HG03064 (cell line): ENCODE data around the gene SLC26A9.

Experiments used
- ATAC-seq: cut with Tn5 transposase; IDR thresholded peaks from one replicate; pipeline ENCODE4 v1.9.1; 2021; ENCODE audit warnings: low read depth; ENCODE audit not compliant: unreplicated experiment

SLC26A9 gene

DNA sequence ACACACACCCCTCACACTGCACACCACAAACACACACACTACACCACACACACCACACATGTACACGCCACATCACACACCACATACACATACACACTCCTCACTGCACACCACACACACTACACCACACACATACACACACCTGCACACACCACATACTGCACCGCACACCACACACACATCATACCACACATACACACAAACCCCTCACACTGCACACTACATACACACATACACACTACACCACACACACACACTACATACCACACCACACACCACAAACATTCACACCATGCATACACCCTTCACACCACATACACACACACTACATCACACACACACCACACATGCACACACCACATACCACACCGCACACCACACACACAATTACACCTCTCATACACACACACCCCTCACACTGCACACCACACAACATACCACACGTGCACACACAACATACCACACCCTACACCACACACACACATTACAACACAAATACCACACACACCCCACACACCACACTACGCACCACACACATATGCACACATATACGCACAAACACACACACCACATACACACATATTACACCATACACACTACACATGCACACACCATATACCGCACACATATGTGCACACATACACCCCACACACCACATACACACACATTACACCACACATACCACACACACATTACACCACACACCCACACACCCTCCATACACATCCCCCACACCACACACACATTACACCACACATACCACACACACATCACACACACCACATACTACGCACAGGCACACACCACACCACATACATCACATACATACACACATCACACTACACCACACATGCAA, 30.3 kb upstream of the SLC26A9 start:
- no peak for ATAC-seq

DNA sequence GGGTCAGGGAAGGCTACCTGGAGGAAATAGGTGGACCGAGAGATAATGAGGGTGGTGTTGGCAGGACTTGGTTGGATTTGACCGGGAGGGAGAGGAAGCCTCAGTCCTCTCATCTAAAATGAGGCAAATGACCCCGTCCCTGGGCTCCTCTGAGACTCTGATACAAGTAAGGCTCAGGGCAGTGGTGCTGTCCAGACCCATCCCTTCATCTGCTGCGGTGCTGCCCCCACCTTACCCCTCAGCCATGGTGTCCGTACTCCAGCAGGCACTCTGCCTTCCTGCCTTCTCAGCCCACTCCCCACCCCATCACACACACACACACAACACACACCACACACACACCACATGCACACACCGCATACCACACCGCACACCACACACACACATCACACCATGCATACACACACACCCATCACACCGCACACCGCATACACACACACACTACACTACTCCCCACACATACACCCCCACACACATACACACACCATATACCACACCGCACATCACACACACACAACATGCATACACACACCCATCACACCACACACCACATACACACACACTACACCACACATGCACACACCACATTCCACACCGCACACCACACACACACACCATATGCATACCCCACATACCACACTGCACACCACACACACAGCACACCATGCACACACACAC, 29.4 kb upstream of the SLC26A9 start:
- ATAC-seq, result no peak

DNA sequence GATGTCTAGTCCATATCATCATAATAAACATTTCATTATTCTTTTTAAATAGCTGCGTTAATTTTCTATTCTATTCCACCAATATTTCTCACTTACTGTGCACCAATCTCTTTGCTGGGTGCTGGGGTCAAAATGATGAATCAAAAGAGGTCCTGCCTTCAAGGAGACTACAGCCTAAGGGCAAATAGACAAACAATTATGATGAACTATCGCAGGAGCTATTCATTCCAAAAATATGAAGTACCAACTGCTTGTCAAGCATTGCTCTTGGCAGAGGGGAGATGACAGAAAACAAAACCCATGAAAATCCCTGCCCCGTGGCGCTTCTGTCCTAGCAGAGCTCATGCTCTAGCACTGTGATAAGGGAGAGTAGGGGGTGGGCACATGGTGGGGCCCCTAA, 28.8 kb upstream of the SLC26A9 start:
- ATAC-seq, result no peak

DNA sequence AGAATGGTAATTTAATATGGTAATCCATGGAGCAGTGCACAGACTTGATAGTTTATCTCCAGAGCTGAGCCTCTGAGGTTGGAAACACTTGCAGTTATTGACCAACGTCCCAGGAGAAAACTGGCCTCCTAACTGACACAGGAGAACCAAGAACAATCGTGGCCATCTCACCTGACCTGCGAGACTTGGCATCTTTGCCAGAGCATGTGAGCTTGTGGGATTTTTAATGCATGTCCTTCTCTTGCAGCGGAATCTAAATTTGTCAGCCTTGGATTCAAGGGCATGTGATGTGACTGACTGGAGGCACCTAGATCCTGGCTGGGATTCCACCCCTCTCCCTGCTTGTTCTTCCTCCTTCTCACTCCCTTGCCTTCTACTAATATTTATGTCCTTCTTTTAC, 27.8 kb upstream of the SLC26A9 start:
- ATAC-seq, result no peak

DNA sequence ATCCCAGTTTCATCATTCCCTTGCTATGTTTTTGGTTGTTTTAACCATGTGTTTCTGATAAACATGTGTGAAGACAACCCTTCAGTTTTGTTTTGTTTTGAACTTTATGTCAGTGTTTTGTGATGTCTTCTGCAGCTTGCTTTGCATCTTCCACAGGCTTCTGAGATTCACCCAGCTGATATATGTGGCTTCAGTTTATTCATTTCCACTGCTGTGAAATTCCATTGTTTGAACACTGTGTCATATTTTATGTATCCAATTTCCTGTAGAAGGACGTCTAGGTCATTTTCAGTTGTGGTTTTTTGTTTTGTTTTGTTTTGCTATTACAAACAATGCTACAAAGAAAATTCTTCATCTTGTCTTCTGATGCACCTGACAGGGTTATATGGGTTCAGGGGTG, 27.2 kb upstream of the SLC26A9 start:
- ATAC-seq, result no peak

DNA sequence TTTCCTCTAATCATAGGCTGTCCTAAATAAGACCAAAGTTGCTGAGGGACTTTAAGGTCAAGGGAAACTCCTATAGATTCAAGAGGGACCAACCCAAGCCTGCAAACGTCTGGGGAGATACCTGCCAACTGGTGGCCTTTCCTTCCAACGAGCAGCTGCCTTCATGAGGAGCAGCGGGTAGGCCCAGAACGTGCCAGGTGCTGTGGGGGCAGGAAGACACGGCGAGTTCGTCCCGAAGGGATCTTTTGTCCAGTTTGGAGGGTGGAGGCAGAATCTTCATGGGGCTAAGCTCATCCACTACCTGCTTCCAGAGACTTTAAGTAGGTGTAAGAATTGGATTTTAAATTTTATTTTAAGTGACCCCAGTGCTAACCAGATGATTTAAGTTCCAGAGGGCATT, 26.0 kb upstream of the SLC26A9 start:
- no peak for ATAC-seq

DNA sequence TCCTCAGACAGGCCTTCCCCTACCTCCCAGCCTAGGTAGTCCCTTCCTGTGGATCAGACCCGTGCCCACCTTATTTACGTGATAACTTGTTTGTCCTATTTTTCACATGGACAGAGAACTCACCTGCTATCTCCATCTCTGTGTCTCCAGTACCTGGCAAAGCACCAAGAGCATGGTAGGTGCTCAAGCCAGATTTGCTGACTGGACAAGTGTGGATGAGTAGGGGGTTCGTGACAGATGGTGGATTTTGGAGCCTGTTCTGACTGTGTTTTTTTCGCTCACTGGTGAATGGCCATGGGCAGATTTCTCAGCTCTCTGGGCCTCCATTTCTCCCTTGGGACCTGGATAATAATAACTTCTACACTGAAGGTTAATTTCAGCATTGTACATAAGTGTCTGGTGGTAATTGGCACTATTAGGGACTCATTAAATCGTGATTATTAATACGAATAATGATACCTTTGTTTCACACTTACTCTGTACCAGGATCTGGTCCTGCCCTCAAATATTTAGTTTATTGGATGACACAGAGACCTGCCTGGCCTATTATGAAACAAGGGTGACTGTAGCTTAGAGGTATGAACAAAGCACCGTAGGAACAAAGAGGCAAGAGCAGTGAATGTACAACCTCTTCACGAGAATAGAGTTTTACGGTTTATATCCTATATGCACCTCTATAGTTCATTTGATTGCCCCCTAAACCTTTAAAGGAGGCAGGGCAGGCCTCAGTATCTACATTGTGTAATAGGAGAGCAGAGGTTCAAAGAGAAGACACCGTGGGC, 24.5 kb upstream of the SLC26A9 start:
- no peak for ATAC-seq

DNA sequence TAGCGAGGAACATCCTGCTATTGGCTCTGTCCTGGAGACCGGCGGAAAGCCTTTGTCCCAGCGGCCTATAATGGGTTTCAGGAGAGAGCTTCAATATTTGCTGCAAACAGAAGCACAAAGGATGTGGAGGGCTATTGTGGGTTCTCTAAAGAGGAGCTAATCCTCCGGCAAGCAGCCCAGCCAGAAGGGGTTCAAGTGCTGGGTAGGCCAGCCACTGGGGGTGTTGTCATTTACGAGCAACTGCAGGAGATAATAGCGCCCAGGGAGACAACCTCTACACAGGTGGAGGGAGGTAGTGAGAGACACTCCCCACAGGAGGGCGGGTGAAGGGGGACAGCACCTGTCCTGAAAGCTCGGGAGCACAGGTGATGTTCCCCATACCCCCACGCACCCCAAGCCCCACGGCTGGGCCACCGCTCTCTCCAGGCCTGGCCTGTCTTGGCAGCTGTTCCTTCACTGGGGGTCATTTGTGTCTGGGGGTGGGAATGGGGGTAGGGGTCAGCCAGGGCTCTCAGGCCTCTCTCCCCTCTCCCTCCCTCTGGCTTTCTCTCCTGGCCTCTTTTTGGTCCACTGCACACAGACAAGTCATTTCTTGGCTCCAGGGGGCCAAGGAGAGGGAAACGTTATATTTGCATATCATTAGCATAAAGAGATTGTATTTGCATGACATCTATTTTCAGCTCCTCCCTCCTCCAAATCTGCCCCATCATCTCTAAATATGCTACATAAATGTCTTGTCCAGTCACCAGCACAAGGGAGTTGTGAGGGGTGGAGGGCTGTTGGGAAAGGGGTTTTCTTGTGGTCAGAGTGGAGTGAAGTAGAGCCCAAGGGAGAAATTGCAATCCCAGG, 22.0 kb upstream of the SLC26A9 start:
- no peak for ATAC-seq

DNA sequence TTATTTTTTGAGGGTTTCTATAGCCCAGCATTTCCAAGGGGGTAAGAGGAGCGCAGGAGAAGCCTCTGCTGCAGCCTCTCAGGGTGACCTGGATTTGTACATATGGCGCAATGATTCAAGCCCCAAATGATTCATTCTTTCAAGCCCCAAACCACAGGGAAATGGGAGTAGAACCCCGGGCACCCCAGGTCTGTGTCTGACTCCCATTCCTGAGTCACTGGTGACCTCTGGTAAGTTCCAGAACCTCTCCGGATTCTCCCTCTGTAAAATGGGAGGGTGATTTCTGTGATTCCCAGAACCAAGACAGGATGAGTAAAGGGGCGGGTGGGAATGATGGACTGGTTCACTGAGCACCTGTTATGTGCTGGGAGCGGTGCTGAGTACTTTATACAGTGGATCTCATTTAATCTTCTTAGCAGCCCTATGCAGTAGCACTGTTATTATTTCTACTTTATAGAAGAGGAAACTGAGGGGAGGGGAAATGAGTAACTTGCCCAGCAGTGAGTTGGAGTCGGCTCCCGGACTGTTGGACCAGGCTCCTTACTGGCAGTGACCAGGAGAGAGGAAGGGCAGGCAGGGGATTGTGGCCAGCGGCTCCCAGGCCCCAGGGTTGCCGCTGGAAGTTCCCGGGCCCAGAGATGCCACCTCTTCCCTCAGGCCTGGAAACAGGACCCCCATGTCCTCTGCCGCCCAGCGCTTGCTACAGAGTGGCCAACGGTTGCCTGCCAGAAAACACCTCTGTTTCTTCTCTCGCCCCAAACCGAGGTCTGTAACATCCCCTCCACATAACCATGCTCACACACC, 20.3 kb upstream of the SLC26A9 start:
- ATAC-seq, result no peak

DNA sequence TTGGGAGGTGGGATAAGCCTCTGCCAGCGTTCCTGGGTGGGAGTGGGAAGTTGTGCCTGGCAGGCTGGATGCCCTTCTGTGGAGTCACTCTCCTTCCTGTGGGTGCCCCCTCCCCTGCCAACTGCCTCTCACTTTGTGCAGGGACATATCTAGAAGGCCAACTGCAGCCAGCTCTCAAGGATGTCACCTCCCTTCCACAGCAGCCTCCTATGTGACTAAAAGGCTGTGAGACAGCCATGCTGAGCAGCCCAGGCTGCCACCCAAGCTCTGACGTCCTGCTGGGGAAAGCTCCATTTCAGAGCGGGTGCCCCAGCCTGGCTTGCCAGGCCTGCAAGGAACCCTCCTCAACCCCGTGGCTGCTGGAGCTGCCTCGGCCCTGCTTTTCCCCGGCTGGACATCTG, 19.6 kb upstream of the SLC26A9 start:
- no peak for ATAC-seq

DNA sequence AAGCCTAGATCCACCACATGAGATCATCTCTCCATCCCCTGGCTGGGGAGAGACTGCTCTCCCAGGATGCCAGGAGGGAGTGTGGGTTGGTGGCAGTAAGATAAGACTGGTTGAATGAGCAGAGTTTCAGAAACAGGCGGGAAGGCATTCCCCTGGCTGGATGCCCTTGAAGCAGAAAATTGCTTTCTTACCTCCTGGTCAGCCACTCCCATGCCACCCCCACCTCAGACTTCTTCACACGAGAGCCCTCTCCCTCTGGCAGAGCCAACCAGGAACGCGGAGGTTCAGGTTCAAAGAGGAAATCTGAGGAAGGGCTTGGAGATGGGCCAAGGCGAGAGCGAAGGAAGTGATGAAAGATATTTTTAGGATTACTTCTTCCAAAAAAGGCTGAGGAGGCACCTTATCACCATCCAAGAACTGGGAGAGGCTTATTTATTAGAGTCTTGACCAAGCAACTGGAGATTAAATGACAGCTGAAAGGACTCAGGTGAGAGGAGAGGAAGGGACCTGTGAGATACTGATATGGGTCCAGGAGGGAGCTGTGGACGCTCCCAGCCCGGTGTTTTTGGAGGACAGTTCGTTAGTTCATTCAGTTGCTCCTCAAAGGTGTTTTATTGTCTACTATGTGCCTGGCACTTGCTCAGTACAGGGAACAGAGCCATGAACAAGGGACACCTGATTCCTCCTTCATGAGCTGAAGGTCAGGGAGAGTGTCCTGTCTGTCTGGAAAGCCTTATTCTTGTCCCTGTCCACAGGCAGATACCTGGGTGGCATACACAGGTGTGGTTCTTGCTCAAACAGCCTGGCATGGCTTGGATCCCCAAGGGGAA, 18.9 kb upstream of the SLC26A9 start:
- no peak for ATAC-seq

DNA sequence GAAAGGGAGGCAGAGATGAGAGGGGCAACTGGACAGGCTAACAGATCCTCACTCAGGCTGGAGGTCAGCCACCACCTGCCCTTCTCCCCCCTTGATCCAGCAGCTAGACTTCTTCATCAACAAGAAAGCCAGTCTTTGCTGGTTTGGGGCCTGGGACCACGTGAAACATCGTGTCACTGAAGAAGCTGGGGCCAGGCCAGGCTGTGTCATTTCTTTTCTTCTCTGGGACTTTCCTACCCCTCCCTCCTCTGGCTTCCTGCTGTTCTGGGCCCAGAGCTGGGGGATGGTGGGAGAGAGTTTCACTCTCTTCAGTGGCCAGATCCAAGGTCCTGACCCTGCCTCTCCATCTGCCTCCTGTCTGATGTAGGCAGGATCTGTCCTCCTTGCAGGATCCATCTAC, 18.1 kb upstream of the SLC26A9 start:
- no peak for ATAC-seq

DNA sequence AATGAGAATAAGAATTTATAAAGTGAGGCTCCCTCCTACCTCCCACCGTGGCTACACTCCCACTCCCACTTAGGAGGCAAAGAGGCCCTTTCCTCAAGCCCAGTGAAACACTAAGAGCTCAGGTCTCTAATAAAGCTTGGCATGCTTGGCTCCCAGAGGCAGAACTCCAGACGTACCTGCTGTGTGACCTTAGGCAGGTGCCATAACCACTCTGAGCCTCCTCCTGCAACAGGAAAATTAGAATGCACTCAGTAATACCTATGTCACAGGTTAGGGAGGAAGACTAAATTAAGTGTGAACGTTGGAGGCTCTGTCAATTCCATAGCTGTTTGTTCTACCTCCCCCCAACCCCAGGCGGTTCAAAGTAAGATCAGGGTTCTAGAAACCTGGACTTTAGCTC, 16.5 kb upstream of the SLC26A9 start:
- ATAC-seq, result no peak

DNA sequence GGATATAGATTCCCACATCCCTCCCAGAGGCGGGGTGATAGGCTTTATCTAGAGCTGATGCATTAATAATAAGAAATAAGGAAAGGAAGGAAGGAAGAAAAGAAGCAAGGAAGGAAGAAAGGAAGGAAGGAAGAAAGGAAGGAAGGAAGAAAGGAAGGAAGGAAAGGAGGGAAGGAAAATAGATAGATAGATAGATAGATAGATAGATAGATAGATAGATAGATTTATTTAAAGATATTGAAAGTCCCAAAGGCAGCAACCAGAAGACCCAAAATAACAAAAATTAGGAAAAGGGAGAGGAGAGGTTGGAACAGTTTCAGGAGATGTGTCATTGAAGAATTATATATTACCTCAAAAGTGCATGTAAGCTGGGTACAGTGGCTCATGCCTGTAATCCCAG, 12.2 kb upstream of the SLC26A9 start:
- no peak for ATAC-seq

DNA sequence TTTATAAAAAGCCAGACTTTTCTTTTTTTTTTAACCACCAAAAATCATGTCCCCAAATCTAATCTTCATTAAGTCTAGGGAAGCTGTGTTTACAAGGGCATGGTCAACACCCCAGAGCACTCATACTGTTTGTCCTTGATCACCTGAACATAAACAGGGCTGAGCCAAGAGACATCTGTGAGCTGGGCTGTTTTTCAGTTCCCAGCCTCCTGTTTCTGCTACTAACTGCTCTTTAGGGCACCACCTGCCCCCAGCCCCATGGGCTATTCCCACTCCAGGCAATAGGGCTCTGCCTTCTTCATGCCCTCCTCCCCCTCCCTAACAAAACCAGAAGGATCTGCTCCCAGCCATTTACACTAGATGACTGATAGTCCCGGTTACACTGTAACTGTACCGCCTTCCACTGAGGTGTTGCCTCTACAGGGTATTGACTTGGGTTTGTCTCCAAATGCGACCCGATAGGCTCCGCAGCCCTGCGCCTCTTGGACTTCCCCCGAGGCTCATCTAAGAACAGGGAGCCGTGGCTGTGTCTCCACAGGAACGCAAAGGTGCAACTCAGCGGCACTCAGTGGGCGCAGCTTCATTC, 11.7 kb upstream of the SLC26A9 start:
- ATAC-seq, result no peak

DNA sequence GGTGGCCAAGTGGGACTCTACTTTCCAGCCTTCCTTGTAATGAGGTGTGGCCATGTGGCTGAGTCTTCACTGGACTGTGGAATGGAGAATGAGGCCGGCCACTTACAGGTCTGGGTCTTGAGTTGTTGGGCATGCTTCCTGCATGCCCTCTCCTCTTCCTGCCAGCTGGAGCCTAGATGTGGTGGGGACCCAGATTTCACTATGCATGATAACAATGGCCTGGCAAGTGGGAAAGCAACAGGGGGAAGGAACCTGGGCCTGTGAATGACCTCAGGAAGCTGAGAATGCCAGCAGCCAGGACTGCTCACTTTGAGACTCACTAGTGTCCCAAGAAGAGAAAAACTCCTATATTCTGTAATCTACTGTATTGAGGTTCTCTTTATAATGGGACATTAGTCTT, 8.5 kb upstream of the SLC26A9 start:
- no peak for ATAC-seq

DNA sequence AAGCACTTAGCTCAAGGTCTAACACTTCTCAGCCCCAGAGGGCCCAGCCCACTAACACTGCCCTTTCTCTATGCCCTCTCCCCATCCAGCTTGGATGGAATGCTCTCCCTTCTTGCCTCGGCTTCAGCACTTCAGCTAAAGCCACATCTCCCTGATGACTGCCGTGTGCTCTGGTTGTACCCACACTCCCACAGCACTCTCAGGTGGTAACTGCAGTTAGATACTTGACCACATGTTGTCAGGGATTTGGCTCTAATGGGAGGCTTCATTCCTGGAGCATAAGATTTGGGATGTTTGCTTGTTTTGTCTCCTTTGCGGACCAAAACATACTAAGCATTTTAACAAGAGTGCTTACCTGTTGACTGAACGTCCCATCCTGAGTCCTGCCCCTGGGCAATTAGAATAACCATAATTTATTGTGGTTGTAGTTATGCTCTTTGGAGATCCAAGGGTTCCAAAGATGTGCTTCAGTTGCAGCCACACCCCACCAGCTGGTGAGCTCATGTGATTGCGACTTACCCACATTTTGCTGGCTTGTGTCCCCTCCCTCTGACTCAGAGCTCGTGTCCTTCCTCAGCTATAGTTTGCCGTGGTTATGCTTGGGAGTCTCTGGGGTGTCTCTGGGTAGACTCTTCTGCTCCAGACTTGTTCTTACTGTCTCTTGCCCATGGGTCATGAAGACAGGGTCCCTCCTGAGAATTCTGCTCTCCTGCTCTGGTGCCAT, 7.7 kb upstream of the SLC26A9 start:
- no peak for ATAC-seq

DNA sequence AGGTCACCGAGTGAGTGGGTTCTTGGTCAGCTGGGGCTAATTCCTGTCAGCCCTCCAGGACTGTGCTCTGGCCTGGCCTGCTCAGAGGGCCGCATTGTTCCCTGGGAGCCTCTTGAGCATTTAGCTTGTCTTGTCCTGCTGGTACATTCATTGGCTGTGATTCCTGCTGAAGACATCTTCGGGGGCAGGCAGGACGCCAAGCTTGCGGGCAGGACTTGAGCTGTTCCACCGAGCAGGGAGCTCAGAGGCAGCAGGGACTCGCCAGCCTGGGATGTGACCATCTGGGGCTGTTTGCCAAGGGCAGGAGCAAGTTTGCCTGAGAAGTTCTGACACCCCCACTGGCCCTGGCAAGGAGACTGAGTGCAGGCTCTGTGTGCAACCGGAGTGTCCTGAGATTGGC, 7.0 kb upstream of the SLC26A9 start:
- no peak for ATAC-seq
